DND-41 (cell line): ENCODE data around the gene COA3.

Experiments
- ATAC-seq: fragments of 200-7000 bp; cut with Tn5 transposase; 3 replicates; pipeline ENCODE4 v1.9.1; 2021; ENCODE audit warnings: low read depth; ENCODE audit not compliant: insufficient read depth
- DNase-seq: peaks from one replicate; pipeline ENCODE4 v3.0.0-alpha.2; 2020
- H2AFZ ChIP-seq: 2 replicates; pipeline ENCODE4 v1.6.0; 2012; ENCODE audit warnings: low read depth, low read length
- H3K27ac ChIP-seq: 2 replicates; pipeline ENCODE4 v1.5.1; 2012; ENCODE audit warnings: low read length, inconsistent platforms
- H3K27me3 ChIP-seq: fragments of 200-600 bp; sonication (generic); 2 replicates; pipeline ENCODE4 v1.6.0; 2012; ENCODE audit warnings: low read length, mild to moderate bottlenecking, inconsistent platforms; ENCODE audit not compliant: insufficient read depth, poor library complexity
- H3K36me3 ChIP-seq: 2 replicates; pipeline ENCODE4 v1.5.1; 2012; ENCODE audit warnings: low read length, inconsistent platforms; ENCODE audit not compliant: insufficient read depth
- H3K4me1 ChIP-seq: 2 replicates; pipeline ENCODE4 v1.5.1; 2012; ENCODE audit warnings: mild to moderate bottlenecking, low read length; ENCODE audit not compliant: insufficient read depth
- H3K4me2 ChIP-seq: 2 replicates; pipeline ENCODE4 v1.6.0; 2012; ENCODE audit warnings: mild to moderate bottlenecking, moderate library complexity, low read length, inconsistent platforms; ENCODE audit not compliant: insufficient read depth
- H3K4me3 ChIP-seq, 2 experiments: fragments of 200-600 bp in 1 of 2; shearing (Covaris generic) in 1 of 2; 2 replicates each; pipeline ENCODE4 v1.5.1; 2012 to 2016; ENCODE audit warnings: inconsistent platforms in 2 of 2, low read length in 2 of 2, mild to moderate bottlenecking in 2 of 2, low read depth in 1 of 2, moderate library complexity in 1 of 2
- H3K79me2 ChIP-seq: 2 replicates; pipeline ENCODE4 v1.6.0; 2012; ENCODE audit warnings: low read length, inconsistent platforms; ENCODE audit not compliant: insufficient read depth
- H3K9ac ChIP-seq: 2 replicates; pipeline ENCODE4 v1.6.0; 2012; ENCODE audit warnings: low read depth, mild to moderate bottlenecking, inconsistent platforms, low read length, moderate library complexity
- H3K9me3 ChIP-seq: 2 replicates; pipeline ENCODE4 v1.5.1; 2012; ENCODE audit warnings: low read length, moderate library complexity, mild to moderate bottlenecking, inconsistent platforms; ENCODE audit not compliant: insufficient read depth, severe bottlenecking
- H4K20me1 ChIP-seq: 2 replicates; pipeline ENCODE4 v1.6.0; 2012; ENCODE audit warnings: low read length; ENCODE audit not compliant: insufficient read depth
- EZH2 ChIP-seq: IDR thresholded peaks from 3 replicates; pipeline ENCODE4 v1.6.1; 2012; ENCODE audit warnings: borderline replicate concordance, low read depth, mild to moderate bottlenecking, moderate library complexity, low read length, inconsistent platforms; ENCODE audit not compliant: severe bottlenecking
- TF ChIP-seq, protein P1 (sequence below): IDR thresholded peaks from 2 replicates; pipeline ENCODE4 v1.5.1; 2012; ENCODE audit warnings: borderline replicate concordance, low read length, moderate library complexity, mild to moderate bottlenecking; ENCODE audit not compliant: poor library complexity, severe bottlenecking; ENCODE audit errors: extremely low read depth

The COA3 gene

DNA sequence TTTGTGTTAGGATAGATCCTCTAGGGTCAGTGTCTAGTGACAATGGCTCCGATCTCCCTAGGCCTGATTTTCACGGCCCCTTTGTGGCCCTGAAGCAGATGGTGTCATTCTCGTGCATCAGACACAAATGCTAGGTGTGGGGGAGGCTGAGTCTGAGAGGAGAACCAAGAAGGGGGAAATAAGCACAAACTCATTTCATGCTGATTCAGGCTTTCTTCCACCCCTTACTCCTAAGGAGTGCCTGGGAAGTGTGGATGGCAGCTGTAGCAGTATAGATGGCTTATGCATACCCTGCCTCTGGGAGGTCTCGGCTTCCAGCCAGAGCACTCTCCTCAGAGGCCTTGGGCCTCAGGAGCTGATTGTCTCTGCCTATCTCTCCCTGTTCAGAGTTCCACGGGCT lies 19.9 kb downstream of the COA3 start:
- Histone ChIP-seq H3K9me3 (no peaks in the 10 kb centered on the region), H3K4me3 (no peak overlapping the region), H3K4me2 (no peak overlapping the region), H3K4me1 (peaks cover 14% of the 10 kb centered on the region), H4K20me1 (no peaks in the 10 kb centered on the region), H3K27me3 (no peaks in the 10 kb centered on the region), H3K36me3 (peaks cover 56% of the 10 kb centered on the region), H3K9ac (no peak overlapping the region), H3K79me2 (peaks cover 12% of the 10 kb centered on the region), H2AFZ (no peak overlapping the region), H3K27ac (no peak overlapping the region)
- TF ChIP-seq EZH2, result no peak
- TF ChIP-seq, protein P1, sequence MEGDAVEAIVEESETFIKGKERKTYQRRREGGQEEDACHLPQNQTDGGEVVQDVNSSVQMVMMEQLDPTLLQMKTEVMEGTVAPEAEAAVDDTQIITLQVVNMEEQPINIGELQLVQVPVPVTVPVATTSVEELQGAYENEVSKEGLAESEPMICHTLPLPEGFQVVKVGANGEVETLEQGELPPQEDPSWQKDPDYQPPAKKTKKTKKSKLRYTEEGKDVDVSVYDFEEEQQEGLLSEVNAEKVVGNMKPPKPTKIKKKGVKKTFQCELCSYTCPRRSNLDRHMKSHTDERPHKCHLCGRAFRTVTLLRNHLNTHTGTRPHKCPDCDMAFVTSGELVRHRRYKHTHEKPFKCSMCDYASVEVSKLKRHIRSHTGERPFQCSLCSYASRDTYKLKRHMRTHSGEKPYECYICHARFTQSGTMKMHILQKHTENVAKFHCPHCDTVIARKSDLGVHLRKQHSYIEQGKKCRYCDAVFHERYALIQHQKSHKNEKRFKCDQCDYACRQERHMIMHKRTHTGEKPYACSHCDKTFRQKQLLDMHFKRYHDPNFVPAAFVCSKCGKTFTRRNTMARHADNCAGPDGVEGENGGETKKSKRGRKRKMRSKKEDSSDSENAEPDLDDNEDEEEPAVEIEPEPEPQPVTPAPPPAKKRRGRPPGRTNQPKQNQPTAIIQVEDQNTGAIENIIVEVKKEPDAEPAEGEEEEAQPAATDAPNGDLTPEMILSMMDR, result no peak
- no peak for ATAC-seq
- no peak for DNase-seq

DNA sequence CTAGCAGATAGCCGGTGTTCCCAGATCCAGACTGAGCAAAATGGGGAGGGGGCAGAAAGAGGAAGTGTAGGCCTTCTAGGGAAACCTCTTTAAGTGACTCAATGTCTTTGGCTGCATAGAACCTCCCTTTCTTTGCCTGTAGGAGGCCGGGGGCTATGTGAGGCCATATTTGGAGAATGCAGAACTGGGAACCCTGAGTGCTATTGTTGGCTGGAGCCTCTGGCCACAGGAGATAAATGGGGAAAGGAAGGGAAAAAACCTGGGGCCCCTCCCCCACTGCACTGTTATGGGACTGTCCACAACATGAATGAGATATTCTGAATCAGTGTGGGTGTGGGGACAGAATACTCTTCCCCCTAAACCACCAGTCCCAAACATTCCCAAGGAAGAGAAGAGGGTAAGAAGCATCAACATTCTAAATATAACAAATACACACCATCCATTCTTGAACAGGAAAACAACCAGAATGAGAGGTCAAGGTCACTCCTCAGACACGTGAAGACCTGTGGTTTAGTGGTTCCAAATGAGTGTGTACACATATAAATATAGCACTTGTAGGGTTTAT lies 22.9 kb downstream of the COA3 start:
- Histone ChIP-seq H3K4me1 (peaks cover 24% of the 10 kb centered on the region), H3K9me3 (no peaks in the 10 kb centered on the region), H3K9ac (no peak overlapping the region), H2AFZ (no peak overlapping the region), H4K20me1 (no peaks in the 10 kb centered on the region), H3K4me3 (no peak overlapping the region), H3K36me3 (peaks cover 52% of the 10 kb centered on the region), H3K27me3 (no peaks in the 10 kb centered on the region), H3K27ac (no peak overlapping the region), H3K79me2 (peaks cover 22% of the 10 kb centered on the region), H3K4me2 (no peak overlapping the region)
- TF ChIP-seq, protein P1, result no peak
- no peak for TF ChIP-seq EZH2
- ATAC-seq (no peak), DNase-seq (no peak)

DNA sequence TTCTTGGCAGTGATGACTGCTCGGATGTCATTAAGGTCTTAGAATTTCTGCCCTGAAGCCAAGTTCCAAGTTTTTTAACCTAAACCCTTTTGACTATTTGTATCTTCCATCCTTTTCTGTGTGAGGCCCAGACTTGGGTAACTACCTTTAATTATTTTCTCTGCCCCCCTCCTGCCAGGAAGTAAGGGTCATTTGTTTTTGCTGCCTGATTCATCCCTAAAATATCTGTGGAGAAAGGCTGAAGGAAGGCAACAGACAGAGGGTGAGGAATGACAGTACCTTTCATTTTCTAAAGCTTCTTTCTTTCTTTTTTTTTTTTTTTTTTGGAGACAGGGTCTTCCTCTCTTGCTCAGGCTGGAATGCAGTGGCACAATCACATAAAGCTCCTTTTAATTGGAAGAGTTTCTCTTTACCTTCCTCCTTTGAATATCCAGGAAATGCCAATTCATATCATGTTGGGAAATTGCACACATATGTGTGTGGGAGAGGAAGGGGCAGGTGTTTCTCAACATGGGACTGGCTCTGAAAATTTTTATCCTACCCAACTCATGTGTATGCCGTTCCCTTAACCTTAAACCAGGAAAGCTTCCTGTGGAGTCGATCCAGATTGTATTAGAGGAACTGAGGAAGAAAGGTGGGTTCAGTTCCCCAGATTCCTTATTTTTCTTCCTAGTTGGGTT lies 24.3 kb downstream of the COA3 start:
- H3K4me1 ChIP-seq, result peaks cover 24% of the 10 kb centered on the region
- H3K9me3 ChIP-seq, result no peaks in the 10 kb centered on the region
- H3K4me2 ChIP-seq, result peak overlapping the region; percentile 86
- no peak for TF ChIP-seq EZH2
- TF ChIP-seq, protein P1, result no peak
- H3K27ac ChIP-seq, result peak overlapping the region; percentile 88
- DNase-seq (no peak), ATAC-seq (no peak)
- H3K4me3 ChIP-seq, result peak overlapping the region; percentile 61 to 93
- peak overlapping the region; percentile 82 for H3K9ac ChIP-seq
- peaks cover 42% of the 10 kb centered on the region for H3K36me3 ChIP-seq
- H4K20me1 ChIP-seq, result no peaks in the 10 kb centered on the region
- H2AFZ ChIP-seq, result peak overlapping the region; percentile 95
- no peaks in the 10 kb centered on the region for H3K27me3 ChIP-seq
- H3K79me2 ChIP-seq, result peaks cover 22% of the 10 kb centered on the region
